A549 (cell line): ENCODE measurements around the gene OSBPL8.

Source experiments
- CEBPB ChIP-seq, 2 experiments: fragments of >200 bp in 1 of 2; sonication (Bioruptor Twin) in 1 of 2; formaldehyde crosslinking in 1 of 2; IDR thresholded peaks; 2 replicates each; pipeline ENCODE4 v1.6.1; 2012 to 2016
- CHD2 ChIP-seq: fragments of 150-350 bp; IDR thresholded peaks from 2 replicates; pipeline ENCODE4 v1.6.1; 2014; ENCODE audit warnings: low read length; ENCODE audit not compliant: partially characterized antibody
- CTCF ChIP-seq: fragments of >200 bp; sonication (Bioruptor Twin); formaldehyde crosslinking; IDR thresholded peaks from 3 replicates; pipeline ENCODE4 v1.5.1; 2016
- ELK1 ChIP-seq: fragments of 150-350 bp; IDR thresholded peaks from 2 replicates; pipeline ENCODE4 v1.6.1; 2014; ENCODE audit warnings: low read depth, mild to moderate bottlenecking, low read length
- EP300 ChIP-seq, 2 experiments: fragments of >200 bp; sonication (Bioruptor Twin); formaldehyde crosslinking; IDR thresholded peaks; 2 replicates in 1 of 2; 3 replicates in 1 of 2; pipeline ENCODE4 v1.6.1; 2016 to 2017
- GATA3 ChIP-seq: IDR thresholded peaks from 2 replicates; pipeline ENCODE4 v1.6.1; 2012; ENCODE audit warnings: borderline replicate concordance
- MAX ChIP-seq: IDR thresholded peaks from 2 replicates; pipeline ENCODE4 v1.6.1; 2012
- POLR2A ChIP-seq: IDR thresholded peaks from 2 replicates; pipeline ENCODE4 v1.6.1; 2012; ENCODE audit warnings: mild to moderate bottlenecking, low read length
- RAD21 ChIP-seq, 2 experiments: fragments of >200 bp in 1 of 2; sonication (Bioruptor Twin) in 1 of 2; formaldehyde crosslinking in 1 of 2; IDR thresholded peaks in 1 of 2; conservative IDR thresholded peaks in 1 of 2; 2 replicates in 1 of 2; 3 replicates in 1 of 2; pipeline ENCODE4 v1.6.1; 2012 to 2018; ENCODE audit warnings: inconsistent platforms in 1 of 2
- RCOR1 ChIP-seq: fragments of 150-350 bp; IDR thresholded peaks from 2 replicates; pipeline ENCODE4 v1.6.1; 2014; ENCODE audit warnings: antibody characterized with exemption, low read length, low read depth
- REST ChIP-seq: fragments of 200-600 bp; sonication (generic); IDR thresholded peaks from 2 replicates; pipeline ENCODE4 v1.6.1; 2016; ENCODE audit warnings: antibody characterized with exemption, mild to moderate bottlenecking, moderate library complexity
- RFX5 ChIP-seq: fragments of 450-650 bp; IDR thresholded peaks from 2 replicates; pipeline ENCODE4 v1.7.1; 2014; ENCODE audit warnings: antibody characterized with exemption, mild to moderate bottlenecking, moderate library complexity
- USF2 ChIP-seq: fragments of 450-650 bp; IDR thresholded peaks from 2 replicates; pipeline ENCODE4 v1.6.1; 2014; ENCODE audit warnings: antibody characterized with exemption

GRCh38 chr12:76519538-76519937, 40.0 kb downstream of the OSBPL8 start:
- TF ChIP-seq CTCF (no peak), MAX (no peak), RFX5 (no peak), USF2 (no peak), GATA3 (no peak), CEBPB (IDR thresholded peaks at IDR 0.05) (no peak), RCOR1 (no peak), POLR2A (no peak), CHD2 (no peak), REST (no peak), RAD21 (conservative IDR thresholded peaks at IDR 0.05 in 1 of 2, IDR thresholded peaks at IDR 0.05 in 1 of 2) (no peak), ELK1 (no peak), EP300 (IDR thresholded peaks at IDR 0.05) (no peak)
